ENCODE measurements around the gene NOXO1.
A peak's percentile ranks its signal among the peaks of the same experiment; 100 is the strongest.
"Not testable (repeated sequence)": the region's sequence is repeated elsewhere in the genome, so short reads cannot be mapped to it uniquely, and the experiment has no call there.

The NOXO1 gene

DNA sequence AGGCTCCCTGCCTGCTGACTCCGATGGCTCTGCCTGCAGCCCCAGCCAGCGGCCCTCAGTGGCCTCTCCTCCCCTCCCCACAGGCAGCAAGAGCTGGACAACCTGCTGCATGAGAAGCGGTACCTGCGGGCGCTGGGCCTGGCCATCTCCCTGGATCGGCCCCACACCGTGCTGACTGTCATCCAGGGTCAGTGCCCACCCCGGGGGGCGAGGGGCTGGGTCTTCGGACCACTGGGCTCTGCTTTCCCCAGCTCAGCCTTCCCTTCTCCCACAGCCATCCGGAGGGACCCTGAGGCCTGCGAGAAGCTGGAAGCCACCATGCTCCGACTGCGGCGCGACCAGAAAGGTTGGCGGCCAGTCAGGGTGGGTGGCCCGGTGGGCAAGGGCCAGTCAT, 3.4 kb downstream of the NOXO1 start:
- no peak for DNase-seq

DNA sequence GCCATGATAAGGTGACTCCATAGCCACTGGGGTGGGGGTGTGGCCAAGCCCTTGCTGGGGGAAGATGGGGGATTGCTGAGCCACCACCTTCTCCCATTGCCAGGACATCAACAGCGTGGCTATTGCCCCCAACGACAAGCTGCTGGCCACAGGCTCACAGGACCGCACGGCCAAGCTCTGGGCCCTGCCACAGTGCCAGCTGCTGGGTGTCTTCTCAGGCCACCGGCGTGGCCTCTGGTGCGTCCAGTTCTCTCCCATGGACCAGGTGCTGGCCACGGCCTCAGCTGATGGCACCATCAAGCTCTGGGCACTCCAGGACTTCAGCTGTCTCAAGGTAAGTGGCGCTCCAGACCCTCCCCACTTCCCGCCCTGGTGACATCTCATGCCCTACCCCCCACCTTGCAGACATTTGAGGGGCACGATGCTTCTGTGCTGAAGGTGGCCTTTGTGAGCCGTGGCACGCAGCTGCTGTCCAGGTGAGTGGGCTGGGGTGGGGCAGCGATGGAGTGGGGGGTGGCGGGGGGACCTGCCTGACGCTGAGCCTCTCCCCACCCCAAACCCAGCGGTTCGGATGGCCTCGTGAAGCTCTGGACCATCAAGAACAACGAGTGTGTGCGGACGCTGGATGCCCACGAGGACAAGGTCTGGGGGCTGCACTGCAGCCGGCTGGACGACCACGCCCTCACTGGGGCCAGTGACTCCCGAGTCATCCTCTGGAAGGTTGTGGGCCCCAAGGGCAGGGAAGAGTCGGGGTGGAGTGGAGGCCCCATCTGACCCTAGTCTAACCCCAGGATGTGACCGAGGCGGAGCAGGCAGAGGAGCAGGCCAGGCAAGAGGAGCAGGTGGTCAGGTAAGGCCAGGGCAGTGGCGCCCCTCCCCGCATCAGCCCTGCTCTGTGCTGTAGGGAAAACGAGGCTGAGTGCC, 4.1 kb downstream of the NOXO1 start:
- DNase-seq: no peak

DNA sequence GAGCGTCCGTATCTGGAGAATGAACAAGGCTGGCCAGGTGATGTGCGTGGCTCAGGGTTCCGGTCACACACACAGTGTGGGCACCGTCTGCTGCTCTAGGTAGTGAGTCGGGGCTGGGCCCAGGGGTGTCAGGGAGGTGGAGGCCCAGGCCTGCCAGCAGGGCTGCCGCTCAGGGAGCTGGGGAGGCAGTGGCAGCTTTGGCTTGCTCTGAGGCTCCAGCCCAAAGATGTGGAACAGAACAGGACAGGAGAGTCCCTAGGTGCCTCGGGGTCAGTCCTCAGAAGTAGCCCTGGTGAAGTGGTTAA, 5.1 kb downstream of the NOXO1 start:
- DNase-seq: no peak

DNA sequence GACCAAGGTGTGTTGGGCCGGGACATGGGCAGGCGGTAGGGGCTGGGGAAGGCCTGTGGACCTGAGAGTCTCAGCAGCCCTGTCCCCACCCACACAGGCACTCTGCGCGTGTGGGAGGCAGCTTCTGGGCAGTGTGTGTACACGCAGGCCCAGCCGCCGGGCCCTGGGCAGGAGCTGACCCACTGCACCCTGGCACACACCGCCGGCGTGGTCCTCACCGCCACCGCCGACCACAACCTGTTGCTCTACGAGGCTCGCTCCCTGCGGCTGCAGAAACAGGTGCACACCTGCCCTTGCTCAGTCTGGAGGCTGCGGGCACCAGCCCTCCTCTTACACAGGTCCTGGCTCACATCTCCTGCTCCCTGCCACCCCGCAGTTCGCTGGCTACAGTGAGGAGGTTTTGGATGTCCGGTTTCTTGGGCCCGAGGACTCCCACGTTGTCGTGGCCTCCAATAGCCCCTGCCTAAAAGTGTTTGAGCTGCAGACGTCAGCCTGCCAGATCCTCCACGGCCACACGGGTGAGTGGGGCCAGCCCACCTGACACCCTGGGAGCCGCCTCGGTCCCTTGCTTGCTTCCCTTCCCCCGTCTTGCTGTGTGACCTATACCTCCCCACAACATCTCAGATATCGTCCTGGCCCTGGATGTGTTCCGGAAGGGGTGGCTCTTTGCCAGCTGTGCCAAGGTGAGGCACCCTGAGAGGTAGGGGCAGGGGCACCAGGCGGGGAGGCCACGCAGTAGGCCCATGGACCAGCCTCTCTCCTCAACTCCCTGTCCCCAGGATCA, 5.6 kb downstream of the NOXO1 start:
- DNase-seq: no peak

DNA sequence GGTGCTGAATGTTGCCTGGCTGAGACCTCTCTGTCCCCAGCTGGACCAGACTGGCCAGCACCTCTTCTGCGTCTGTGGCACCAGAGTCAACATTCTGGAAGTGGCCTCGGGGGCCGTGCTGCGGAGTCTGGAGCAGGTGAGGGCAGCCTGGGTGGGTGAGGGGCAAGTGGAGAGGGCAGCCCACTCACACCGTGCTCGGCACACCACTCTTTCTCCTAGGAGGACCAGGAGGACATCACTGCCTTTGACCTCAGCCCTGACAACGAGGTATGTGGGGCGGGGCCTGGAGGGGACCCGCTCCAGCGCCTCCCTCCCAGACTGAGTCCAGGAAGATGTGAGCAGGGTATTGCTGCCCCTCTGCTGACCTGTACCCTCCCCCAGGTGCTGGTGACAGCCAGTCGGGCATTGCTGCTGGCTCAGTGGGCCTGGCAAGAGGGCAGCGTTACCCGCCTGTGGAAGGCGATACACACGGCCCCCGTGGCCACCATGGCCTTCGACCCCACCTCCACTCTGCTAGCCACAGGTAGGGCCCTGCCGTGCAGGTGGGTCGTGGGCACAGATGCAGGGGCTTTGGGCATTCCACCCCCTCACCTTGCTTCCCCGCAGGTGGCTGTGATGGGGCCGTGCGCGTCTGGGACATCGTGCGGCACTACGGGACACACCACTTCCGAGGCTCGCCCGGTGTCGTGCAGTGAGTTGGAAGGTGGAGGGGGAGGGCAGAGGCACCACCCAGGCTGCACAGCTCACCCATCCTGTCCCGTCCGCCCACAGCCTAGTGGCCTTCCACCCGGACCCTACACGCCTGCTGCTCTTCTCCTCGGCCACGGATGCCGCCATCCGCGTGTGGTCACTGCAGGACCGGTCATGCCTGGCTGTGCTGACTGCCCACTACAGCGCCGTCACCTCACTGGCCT, 6.9 kb downstream of the NOXO1 start:
- no peak for DNase-seq

DNA sequence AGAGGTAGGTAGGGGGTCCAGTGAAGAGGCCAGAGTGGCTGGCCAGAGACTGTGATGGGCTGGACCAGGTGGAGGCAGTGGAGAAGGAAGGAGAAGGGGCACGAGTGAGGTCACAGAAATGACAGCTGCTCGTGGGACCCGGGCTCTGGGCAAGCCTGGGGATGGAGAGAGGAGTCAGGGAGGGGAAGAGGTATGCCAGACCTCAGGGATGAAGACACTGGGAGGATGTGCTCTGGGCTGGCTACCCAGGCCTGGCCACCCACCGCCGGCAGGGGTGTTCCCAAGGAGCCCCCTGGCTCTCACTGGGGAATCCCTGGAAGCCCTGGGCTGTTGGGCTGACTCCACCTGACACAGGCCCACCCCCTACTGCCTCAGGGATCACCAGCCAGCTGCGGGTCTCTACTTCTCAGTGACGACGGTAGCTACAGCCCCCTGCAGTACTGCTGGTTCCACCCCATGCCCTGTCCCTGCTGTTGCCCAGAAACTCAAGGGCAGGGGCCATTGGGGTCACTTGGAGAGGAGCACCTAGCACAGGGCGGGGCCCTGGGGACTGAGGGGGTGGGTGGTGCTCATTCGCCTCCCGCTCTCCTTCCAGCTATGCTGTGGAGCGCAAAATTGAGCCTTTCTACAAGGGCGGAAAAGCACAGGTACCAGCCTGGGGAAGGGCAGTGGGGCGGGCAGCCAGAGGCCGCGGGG, 7.7 kb downstream of the NOXO1 start:
- no peak for DNase-seq

DNA sequence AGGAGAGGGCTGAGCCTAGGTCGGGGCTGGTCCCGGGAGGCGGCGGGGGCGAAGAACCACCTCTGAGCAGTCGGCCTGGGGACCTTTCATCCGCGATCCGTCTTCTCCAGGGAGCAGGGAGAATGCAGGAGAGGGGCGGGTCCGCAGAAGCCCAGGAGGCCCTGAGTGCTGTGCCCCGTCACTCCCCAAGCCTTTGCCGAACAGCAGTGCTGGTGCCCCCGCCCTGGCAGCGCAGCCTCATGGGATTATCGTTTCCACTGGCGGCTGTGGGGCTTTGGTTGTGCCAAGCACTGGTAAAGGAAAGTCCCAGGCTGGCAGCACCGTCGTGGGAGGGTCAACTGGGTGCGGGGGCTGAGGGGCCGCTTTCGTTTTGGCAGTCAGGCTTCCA, 8.8 kb downstream of the NOXO1 start:
- DNase-seq: no peak

DNA sequence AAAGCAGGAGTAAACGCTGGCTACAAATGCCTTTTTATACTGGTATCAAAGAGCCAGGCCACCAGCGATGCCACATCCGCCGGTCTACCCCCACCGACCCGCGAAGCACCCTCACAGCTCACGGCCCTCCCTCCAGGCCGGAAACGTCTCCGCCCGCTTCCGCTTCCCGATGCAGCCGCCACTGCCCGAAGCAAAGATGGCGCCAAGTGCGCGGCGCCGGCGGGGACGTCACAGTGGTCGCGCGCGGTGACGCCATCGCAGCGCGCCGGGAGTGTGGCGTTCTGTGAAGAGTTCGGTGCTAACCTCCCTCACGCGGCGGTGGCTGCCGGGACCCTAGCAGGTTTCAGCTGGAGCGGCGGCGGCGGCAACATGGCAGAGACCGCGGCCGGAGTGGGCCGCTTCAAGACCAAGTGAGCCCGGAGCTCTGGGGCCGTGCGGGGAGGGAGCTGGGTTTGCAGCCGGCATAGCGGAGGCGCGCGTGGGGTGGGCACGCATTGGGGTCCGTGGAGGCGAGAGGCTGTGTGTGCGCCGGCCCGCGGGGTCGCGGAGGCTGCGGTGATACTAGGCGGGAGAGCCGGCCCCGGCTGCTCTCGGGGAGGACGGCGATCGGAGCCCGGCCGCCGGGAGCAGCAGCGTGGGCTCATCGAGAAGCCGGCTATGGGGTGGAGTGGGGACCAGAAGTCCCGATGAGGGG, 9.3 kb downstream of the NOXO1 start, which contains the start of gene TBL3:
Gene TBL3 (plus strand): TSS at position 258 of the 694 bp plus-strand sequence. CDS start 112 bp downstream, at position 370.
- DNase-seq: peak; percentile 96

DNA sequence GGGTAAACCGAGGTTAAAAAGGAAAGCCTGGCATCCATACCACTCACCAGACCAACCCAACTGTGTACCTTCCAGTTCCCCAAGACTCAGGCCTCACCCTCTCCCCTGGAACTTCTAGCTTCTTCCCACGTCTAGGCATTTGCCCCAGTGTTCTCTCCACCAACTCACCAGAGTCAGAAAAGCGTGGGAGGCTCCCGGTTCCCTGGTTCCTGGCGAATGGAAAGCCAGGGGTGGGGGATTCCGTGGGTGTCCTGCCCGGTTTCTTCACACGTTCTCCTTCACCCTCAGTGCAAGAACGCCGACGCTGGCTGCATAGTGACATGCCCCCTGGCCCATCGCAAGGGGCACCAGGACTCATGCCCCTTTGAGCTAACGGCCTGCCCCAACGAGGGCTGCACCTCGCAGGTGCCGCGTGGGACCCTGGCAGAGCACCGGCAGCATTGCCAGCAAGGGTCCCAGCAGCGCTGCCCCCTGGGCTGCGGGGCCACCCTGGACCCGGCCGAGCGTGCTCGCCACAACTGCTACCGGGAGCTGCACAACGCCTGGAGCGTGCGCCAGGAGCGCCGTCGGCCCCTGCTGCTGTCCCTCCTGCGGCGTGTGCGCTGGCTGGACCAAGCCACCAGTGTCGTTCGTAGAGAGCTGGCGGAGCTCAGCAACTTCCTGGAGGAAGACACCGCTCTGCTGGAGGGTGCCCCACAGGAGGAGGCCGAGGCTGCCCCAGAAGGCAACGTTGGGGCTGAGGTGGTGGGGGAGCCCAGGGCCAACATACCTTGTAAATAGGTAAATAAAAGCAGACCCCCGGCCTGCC, 12.9 kb downstream of the NOXO1 start:
- DNase-seq: no peak

DNA sequence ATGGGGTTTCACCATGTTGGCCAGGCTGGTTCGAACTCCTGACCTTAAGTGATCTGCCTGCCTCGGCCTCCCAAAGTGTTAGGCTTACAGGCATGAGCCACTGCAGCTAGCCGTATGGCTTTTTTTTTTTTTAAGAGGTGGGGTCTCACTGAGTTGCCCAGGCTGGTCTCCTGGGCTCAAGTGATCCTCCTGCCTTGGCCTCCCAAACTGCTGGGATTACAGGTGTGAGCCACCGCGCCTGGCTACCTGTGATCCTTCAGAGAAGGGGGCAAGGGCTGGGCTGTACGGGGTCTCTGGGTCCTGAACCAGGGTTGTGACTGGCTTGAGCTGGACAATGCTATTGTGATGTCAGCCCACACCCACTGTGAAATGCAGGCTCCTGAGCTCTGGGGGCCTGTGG, 14.8 kb downstream of the NOXO1 start, which contains the start of gene RNF151:
Gene RNF151 (plus strand): TSS at position 397 of the 400 bp plus-strand sequence. CDS start 26 bp downstream, outside the sequence.
- no peak for DNase-seq

DNA sequence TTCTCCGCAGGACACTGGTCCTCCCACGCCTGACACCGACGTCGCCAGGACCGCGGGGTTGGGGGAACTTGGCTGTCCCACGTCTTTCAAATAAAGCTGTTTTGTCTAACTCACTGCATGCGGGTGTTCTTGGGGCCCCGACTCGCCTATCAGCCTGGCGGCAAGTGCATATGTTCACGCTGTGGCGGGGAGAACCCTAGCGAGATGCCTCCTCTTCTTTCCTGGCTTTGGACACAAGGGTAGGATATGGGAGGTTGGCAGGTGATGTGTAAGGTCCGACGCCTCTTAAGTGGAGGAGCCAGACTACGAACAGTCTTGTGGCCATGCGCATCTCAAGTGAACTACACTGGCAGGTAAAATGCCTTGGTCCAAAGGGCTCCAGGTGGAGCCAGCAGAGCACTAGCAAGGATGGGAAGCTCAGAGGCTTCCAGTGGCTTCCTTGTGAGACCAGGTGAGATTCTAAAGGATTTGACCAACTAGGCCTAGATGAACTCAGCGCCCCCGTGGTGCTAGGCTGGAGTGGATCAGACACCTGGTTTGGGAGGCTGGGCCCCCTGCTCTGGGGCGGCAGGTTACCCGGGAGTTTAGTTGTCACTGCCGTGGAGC, 15.8 kb downstream of the NOXO1 start:
- DNase-seq: no peak

DNA sequence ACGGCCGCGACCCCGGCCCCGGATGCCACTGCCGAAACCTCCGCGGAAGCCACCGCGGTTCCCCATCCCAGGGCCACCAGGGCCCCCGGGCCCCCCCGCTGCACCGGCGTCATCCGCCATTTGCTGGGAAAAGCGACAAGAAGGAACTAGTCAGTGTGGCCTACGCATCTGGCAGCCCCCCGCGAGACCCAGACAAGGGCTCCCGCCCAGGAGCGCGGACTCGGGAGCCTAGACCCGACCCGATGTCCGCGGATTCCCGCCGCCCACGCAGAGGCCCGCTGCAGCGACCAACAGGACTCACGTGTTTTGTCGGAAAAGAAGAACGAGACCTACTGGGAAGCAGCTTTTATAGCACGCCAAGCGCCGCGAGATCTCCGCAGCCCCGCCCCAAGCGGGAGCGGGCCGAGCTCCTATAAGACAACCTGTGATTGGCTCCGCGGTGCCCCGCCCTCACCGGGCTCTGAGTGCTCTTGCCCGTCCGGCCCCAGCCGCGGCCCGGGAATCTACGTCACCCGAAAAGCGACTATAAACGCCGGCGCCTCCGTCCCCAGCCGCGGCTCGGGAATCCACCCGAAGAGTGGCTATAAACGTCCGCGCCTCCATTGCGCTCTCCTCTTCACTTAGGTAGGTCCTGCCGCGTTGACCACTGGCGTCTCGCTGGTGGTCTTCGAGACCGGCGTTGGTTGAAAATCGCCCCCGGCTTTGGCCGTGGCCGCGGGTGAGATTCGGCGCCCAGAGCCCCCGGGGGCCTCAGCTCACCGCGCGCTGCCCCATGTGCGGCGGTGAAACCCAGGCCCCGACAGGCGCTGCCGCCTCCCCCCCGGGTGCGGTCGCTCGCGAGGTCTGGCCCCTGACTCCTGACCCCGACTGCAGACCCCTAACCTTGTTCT, 16.5 kb downstream of the NOXO1 start, which contains the start of gene RPS2:
Gene RPS2 (minus strand): TSS at position 321 of the 890 bp plus-strand sequence. CDS start 201 bp downstream, at position 120.
- DNase-seq: peak; percentile 99

DNA sequence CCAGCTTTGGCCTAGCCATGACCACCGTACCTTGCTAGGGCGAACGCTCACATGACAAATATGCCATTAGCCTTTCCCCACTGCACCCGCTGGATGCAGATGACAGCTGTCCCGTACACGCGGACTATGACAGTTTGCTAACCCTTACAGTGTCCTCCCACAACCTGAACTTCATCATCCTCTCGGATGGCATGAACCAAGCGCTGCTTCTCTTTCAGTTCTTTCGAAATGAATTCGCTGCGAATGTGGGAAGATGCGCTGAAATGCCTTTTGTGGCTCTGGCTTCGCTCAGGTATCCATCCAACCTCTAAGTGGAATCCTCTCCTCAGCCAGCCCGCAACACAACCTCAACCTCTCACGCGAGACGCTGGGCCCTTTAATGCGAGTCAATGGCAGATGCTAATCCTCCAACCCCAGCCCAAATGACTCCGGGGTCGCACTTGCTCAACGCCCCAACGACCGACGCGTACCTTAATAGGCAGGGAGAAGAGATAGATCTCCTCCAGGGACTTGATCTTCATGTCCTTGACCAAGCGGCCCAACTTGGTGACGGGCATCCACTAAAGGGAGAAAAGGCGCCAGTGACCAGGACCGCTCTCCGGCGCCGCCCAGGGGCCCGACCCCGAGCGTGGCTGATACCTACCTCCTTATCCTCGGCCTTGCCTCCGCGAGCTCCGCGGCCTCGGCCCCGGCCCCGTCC, 17.3 kb downstream of the NOXO1 start:
- DNase-seq: no peak

DNA sequence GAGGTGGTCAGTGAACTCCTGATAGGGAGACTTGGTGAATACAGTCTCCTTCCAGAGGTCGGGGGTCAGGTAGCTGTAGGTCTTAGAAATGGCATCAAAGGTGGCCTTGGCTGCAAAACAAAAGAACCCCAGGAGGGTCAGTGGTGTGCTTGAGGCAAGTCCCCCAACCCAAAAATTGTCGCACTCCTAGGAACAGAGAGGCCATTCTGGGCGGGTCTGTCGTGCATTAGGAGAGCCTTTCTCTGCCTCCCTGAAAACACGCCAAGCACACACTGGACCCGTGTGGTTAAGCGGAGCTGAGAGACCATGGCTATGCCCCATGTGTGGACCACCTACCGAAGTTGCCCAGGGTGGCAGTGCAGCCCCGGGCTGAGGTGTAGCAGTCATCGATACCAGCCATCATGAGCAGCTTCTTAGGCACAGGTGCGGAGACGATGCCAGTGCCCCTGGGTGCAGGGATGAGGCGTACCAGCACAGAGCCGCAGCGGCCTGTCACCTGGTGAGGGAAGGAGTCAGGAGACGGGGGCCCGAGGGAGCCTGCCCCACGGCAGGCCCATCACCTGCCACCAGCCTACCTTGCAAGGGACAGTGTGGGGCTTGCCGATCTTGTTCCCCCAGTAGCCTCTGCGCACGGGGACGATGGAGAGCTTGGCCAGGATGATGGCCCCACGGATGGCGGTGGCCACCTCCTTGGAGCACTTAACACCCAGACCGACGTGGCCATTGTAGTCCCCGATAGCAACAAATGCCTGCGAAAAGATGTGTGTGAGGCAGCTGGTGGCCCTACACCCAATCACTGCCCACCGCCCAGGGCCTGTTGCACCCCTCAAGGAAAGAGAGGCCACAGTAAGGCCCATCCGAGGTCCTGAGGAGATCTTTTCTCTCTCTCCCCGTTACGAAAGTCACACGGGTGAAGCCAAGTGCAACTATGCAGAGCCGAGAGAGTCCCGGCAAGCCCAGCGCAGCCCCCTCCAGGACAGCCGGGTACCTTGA, 18.8 kb downstream of the NOXO1 start:
- not testable (repeated sequence) for DNase-seq

DNA sequence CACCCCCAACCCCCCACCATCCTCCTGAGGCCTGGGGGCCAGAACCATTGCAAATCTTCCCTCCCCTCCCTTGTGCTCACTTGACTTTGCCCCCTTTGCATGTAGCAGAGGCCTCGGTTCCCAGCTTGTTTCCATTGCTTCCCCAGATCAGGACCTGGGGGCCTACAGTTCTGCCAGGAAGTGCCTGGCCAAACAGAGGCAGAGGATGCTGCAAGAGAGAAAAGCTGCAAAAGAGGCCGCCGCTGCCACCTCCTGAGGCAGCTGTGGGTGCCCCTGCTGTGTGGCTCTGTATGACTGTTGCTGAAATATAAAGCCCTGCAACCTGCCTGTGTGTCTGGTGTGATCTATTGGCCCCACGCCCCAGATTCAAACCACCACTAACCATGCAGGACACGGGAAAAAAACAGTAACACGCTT, 19.6 kb downstream of the NOXO1 start:
- DNase-seq: no peak

DNA sequence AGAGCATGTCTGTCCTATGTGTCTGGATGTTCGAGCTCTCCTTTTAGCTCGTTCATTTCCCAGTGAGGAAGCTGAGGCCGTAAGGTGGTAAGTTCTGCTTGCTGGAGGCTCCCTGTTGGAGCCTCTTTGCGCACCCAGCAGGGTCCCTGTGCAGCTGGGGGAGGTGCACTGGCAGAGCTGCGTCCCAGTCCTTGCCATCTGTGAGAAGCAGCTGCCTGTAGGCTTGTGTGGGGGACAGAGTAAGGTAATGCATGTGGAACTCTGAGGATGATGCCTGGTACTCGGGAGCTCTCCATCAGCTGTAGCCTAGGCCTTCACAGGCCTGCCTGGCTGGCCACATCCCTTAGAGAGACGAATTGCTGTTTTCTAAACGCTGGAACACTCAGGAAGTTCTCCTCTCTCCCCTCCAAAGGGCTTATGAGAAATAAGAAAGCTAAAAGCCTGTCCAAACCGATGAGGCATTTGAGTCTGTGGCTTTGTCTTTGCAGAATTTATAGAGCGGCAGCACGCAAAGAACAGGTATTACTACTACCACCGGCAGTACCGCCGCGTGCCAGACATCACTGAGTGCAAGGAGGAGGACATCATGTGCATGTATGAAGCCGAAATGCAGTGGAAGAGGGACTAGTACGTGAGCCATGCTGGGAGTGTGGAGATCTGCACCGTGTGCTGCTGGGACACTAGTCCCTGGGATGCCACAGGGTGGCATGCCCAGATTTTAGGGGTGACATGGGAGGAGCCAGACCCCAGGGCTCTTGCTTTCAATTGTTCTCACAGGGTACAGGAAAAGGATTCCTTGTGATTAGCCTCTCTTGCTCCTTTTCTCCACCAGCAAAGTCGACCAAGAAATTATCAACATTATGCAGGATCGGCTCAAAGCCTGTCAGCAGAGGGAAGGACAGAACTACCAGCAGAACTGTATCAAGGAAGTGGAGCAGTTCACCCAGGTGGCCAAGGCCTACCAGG, 20.3 kb downstream of the NOXO1 start:
- peak; percentile 34 for DNase-seq
